SKM-1 (cell line): ENCODE data around the gene ELFN1.
"Not testable (repeated sequence)": the region's sequence is repeated elsewhere in the genome, so short reads cannot be mapped to it uniquely, and the experiment has no call there.

Experiments used
- DNase-seq: peaks from one replicate; lab custom pipeline; 2025; ENCODE audit not compliant: unreplicated experiment; lab: John Stamatoyannopoulos, UW

ELFN1 gene

GRCh38 chr7:1752771-1753563 is 82.9 kb downstream of the ELFN1 start:
- DNase-seq: peak; percentile 10

- no peak for DNase-seq
Observed at GRCh38 chr7:1753564-1753867, 83.4 kb downstream of the ELFN1 start.

- no peak for DNase-seq
Observed at GRCh38 chr7:1754345-1754908, 84.3 kb downstream of the ELFN1 start.

- DNase-seq: no peak
Observed at GRCh38 chr7:1755783-1756625, 85.9 kb downstream of the ELFN1 start.

GRCh38 chr7:1757601-1758000 is 87.5 kb downstream of the ELFN1 start:
- DNase-seq: no peak

- no peak for DNase-seq
Observed at GRCh38 chr7:1758028-1758858, 88.2 kb downstream of the ELFN1 start.

GRCh38 chr7:1758859-1759521 is 88.9 kb downstream of the ELFN1 start:
- no peak for DNase-seq

- no peak for DNase-seq
Observed at GRCh38 chr7:1761097-1761496, 91.0 kb downstream of the ELFN1 start.

GRCh38 chr7:1761774-1762173 is 91.7 kb downstream of the ELFN1 start:
- DNase-seq: no peak

GRCh38 chr7:1762238-1762945 is 92.3 kb downstream of the ELFN1 start:
- DNase-seq: no peak

- DNase-seq: no peak
Observed at GRCh38 chr7:1763033-1763432, 93.0 kb downstream of the ELFN1 start.

- DNase-seq: not testable (repeated sequence)
Observed at GRCh38 chr7:1763911-1764310, 93.8 kb downstream of the ELFN1 start.

- DNase-seq: no peak
Observed at GRCh38 chr7:1765336-1765735, 95.3 kb downstream of the ELFN1 start.

- DNase-seq: no peak
Observed at GRCh38 chr7:1767524-1767923, 97.4 kb downstream of the ELFN1 start.

- no peak for DNase-seq
Observed at GRCh38 chr7:1768832-1769231, 98.8 kb downstream of the ELFN1 start.

GRCh38 chr7:1769286-1770200 is 99.5 kb downstream of the ELFN1 start:
- no peak for DNase-seq

GRCh38 chr7:1770331-1770730 is 100.3 kb downstream of the ELFN1 start:
- no peak for DNase-seq

GRCh38 chr7:1775389-1775788 is 105.3 kb downstream of the ELFN1 start:
- DNase-seq: no peak

- DNase-seq: no peak
Observed at GRCh38 chr7:1777122-1777521, 107.0 kb downstream of the ELFN1 start.
